Measurements from ENCODE around the gene SRCIN1.

DNA sequence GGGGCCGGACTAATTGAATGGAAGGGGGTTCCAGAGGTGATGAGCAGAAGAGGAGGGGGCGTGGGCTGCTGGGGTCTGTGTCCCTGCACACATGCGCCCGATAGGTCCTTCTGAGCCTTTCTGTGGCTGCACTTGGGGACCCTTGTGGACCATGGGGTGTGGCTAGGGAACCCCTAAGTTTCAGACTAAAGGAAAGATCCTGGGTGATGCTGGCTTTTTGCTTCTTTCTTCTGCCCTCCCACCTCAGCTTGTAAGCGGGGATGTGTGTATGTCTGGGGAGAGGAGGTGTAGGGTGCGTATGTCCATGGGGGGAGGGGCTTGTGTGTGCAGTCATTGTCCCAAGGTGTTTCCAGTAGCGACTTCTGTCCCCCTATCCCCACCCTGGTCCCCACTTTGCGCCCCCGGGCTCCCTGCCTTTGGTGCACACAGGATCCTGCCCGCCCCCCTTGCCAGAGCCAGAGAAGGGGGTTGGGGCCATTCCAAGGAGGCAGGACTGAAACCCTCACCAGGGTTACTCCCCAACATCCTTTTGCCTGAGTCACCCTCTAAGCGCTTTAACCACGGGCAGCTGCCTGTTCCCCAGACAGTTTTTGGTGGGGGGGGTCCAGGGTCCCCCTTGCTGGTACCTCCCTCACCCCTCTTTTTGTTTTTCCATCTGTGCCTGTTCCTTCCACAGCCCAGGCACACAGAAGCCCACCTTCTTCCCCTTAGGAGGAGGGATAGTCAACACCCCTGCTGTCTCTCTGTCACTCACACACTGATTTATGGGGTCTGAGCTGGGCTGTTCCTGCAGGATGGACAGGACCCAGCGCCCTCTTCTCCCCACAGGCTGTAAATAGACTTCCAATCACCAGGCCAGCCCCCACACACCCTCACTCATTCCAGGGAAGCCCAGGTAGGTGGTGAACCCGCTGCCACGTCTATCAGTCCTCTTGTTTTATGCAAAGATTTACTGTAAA, 94.3 kb downstream of the SRCIN1 start:
- TF ChIP-seq CTCF (conservative IDR thresholded peaks at IDR 0.05) (no peak), EZH2 (IDR thresholded peaks at IDR 0.05; ENCODE audit: low read depth) (no peak)

Measured in PC-9 (cell line).